GM19438 (cell line): ENCODE measurements around the gene RAB10.

Experiments
- ATAC-seq: cut with Tn5 transposase; IDR thresholded peaks from one replicate; pipeline ENCODE4 v1.9.1; 2021; ENCODE audit warnings: low read depth; ENCODE audit not compliant: unreplicated experiment

RAB10 gene

GRCh38 chr2:26175466-26176278 is 141.8 kb downstream of the RAB10 start:
- ATAC-seq, result no peak

- ATAC-seq, result no peak
These were observed 142.4 kb downstream of the RAB10 start for GRCh38 chr2:26176279-26176615.

- ATAC-seq, result no peak
These were observed 143.2 kb downstream of the RAB10 start for GRCh38 chr2:26177122-26177521.

- ATAC-seq, result no peak
These were observed 144.4 kb downstream of the RAB10 start for GRCh38 chr2:26178246-26178645.

- ATAC-seq, result no peak
These were observed 145.0 kb downstream of the RAB10 start for GRCh38 chr2:26178746-26179436.

- no peak for ATAC-seq
These were observed 145.6 kb downstream of the RAB10 start for GRCh38 chr2:26179446-26179913.

GRCh38 chr2:26182441-26182840 is 148.6 kb downstream of the RAB10 start:
- ATAC-seq, result no peak

GRCh38 chr2:26182887-26183630 is 149.2 kb downstream of the RAB10 start:
- no peak for ATAC-seq

GRCh38 chr2:26184121-26184520 is 150.2 kb downstream of the RAB10 start:
- ATAC-seq, result no peak

GRCh38 chr2:26184555-26185303 is 150.8 kb downstream of the RAB10 start:
- ATAC-seq, result peak; percentile 71

- ATAC-seq, result no peak
These were observed 151.5 kb downstream of the RAB10 start for GRCh38 chr2:26185304-26185928.

- ATAC-seq, result no peak
These were observed 152.3 kb downstream of the RAB10 start for GRCh38 chr2:26185954-26186770.
